ENCODE results near the gene EEFSEC.

- TF ChIP-seq POLR2A (IDR thresholded peaks at IDR 0.05; ENCODE audit: control extremely low read depth in 1 of 2, low read depth in 2 of 2, low read length in 2 of 2) (no peak), EGR1 (IDR thresholded peaks at IDR 0.05; ENCODE audit: borderline replicate concordance, low read depth, low read length) (no peak), EZH2 (IDR thresholded peaks at IDR 0.05; ENCODE audit: low read depth, low read length, severe bottlenecking) (no peak), CTCF (IDR thresholded peaks at IDR 0.05; ENCODE audit: control extremely low read depth in 1 of 3, insufficient read depth in 1 of 3, low read depth in 1 of 3, low read length in 3 of 3) (peak; percentile 42 to 56 (median 43); a peak in 3 of 4 replicates), CBX8 (IDR thresholded peaks at IDR 0.05; ENCODE audit: borderline replicate concordance, low read depth, low read length) (no peak), CBX5 (IDR thresholded peaks at IDR 0.05; ENCODE audit: low read depth, low read length) (no peak), CEBPB (IDR thresholded peaks at IDR 0.05; ENCODE audit: low read depth, low read length) (no peak), SRF (IDR thresholded peaks at IDR 0.05; ENCODE audit: low read depth, low read length) (no peak), USF2 (IDR thresholded peaks at IDR 0.05; ENCODE audit: low read length) (no peak), TAF1 (IDR thresholded peaks at IDR 0.05; ENCODE audit: low read depth, low read length) (no peak), RBBP5 (IDR thresholded peaks at IDR 0.05; ENCODE audit: borderline replicate concordance, low read depth, low read length) (no peak), GABPA (IDR thresholded peaks at IDR 0.05; ENCODE audit: borderline replicate concordance, insufficient read depth, low read length) (no peak)
Observed at GRCh38 chr3:128254967-128255366, 101.7 kb downstream of the EEFSEC start.
